Measurements from ENCODE around the gene ATXN7L2. TPM values are rescaled to one million over a fixed set of nuclear protein-coding genes. Genes with fewer than 3 reads are reported as not detected.

ATXN7L2 gene
- total RNA-seq, 1 experiment from 2014 or later, result 3.0 TPM

Other genes with a start within 250 kb of the ATXN7L2 start
- gene CELSR2, start 234.4 kb upstream of the ATXN7L2 start, total RNA-seq (2014; rRNA removed; shearing (Covaris generic)), result 1.2 and 1.5 TPM in 2 replicates
- gene PSRC1, start 200.8 kb upstream of the ATXN7L2 start, total RNA-seq (2014; rRNA removed; shearing (Covaris generic)), result 70.0 and 74.6 TPM in 2 replicates
- gene MYBPHL, start 176.9 kb upstream of the ATXN7L2 start, total RNA-seq (2014; rRNA removed; shearing (Covaris generic)), result not detected in 2 replicates
- gene SORT1, start 86.0 kb upstream of the ATXN7L2 start, total RNA-seq (2014; rRNA removed; shearing (Covaris generic)), result 15.4 and 22.5 TPM in 2 replicates
- gene PSMA5, start 57.5 kb upstream of the ATXN7L2 start, total RNA-seq (2014; rRNA removed; shearing (Covaris generic)), result 99.8 and 126 TPM in 2 replicates
- 0.96 and 1.6 TPM in 2 replicates for gene SYPL2, start 17.4 kb upstream of the ATXN7L2 start, total RNA-seq (2014; rRNA removed; shearing (Covaris generic))
- 4.0 and 4.8 TPM in 2 replicates for gene CYB561D1, start 10.2 kb downstream of the ATXN7L2 start, total RNA-seq (2014; rRNA removed; shearing (Covaris generic))
- 2.5 and 3.4 TPM in 2 replicates for gene AMIGO1, start 25.8 kb downstream of the ATXN7L2 start, total RNA-seq (2014; rRNA removed; shearing (Covaris generic))
- gene GPR61, start 56.0 kb downstream of the ATXN7L2 start, total RNA-seq (2014; rRNA removed; shearing (Covaris generic)), result under 0.01 and 0.20 TPM in 2 replicates
- gene GNAI3, start 64.7 kb downstream of the ATXN7L2 start, total RNA-seq (2014; rRNA removed; shearing (Covaris generic)), result 17.3 and 20.2 TPM in 2 replicates
- gene GNAT2, start 135.7 kb downstream of the ATXN7L2 start, total RNA-seq (2014; rRNA removed; shearing (Covaris generic)), result 0.29 TPM in 1 of 2 replicates, not detected in the other
- gene AMPD2, start 135.9 kb downstream of the ATXN7L2 start, total RNA-seq (2014; rRNA removed; shearing (Covaris generic)), result 48.5 and 60.4 TPM in 2 replicates
- gene GSTM4, start 172.2 kb downstream of the ATXN7L2 start, total RNA-seq (2014; rRNA removed; shearing (Covaris generic)), result 30.6 and 34.5 TPM in 2 replicates
- gene GSTM2, start 184.2 kb downstream of the ATXN7L2 start, total RNA-seq (2014; rRNA removed; shearing (Covaris generic)), result 17.5 and 17.6 TPM in 2 replicates
- gene GSTM1, start 203.9 kb downstream of the ATXN7L2 start, total RNA-seq (2014; rRNA removed; shearing (Covaris generic)), result 0.12 TPM in 1 of 2 replicates, not detected in the other
- 0.48 TPM in 1 of 2 replicates, not detected in the other for gene GSTM5, start 228.3 kb downstream of the ATXN7L2 start, total RNA-seq (2014; rRNA removed; shearing (Covaris generic))

Measured in RPMI7951 (cell line).